ENCODE results near the gene SORCS2. TPM values are rescaled to one million over a fixed set of nuclear protein-coding genes. Genes with fewer than 3 reads are reported as not detected.

SORCS2 gene
- total RNA-seq, 1 donor from 2014 or later = not detected

DNA sequence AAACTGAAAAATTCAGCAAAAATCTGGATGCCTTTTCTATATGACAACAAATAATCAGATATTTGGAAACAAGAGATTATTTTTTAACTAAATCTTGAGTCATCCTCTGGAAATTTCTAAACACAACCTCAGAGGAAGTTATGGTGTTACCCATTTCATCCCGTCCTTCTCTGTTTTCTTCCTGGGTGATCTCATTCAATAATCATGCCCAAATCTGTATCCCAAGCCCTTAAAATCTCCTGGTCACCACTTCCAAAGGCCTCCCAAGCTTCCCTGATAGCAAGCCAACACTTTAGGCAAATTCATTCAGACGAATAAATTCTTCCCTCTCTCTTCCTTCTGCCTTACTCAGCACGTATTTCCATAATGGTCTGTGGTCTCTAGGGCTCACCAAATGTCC lies 9.7 kb upstream of the SORCS2 start:
- no peak for DNase-seq (ENCODE audit: low spot score)
- no peak overlapping the region for H3K27ac Mint-ChIP-seq
- peaks cover 12% of the 10 kb centered on the region for H3K4me1 Mint-ChIP-seq (ENCODE audit: low read depth)
- H3K9me3 Mint-ChIP-seq = peaks cover 14% of the 10 kb centered on the region
- H3K4me3 Mint-ChIP-seq = no peak overlapping the region
- intact Hi-C loops (cut with micrococcal nuclease) = no loop called here
- H3K27me3 Mint-ChIP-seq (ENCODE audit: insufficient read depth) = peaks cover 8% of the 10 kb centered on the region
- peaks cover 4% of the 10 kb centered on the region for H3K36me3 Mint-ChIP-seq (ENCODE audit: low read depth)

DNA sequence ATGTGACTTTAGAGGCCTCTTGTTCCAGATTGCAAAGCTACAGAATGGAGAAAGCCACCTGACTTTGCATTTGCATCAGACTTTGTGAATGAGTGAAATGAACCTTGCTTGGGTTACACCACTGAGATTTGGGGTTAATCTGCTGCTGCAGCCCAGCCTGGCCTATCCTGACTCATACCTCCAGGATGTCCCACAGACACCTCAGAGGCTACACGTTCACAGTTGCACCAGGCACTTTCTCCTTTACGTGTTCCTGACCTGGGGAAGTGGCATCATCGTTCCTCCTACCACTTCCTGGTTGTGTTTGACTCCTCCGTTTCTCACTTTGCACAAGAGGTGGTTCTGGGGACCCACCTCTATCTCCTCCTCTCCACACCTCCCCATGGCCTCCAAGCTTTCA lies 9.2 kb upstream of the SORCS2 start:
- H3K9me3 Mint-ChIP-seq = peaks cover 14% of the 10 kb centered on the region
- intact Hi-C loops (cut with micrococcal nuclease) = no loop called here
- DNase-seq (ENCODE audit: low spot score) = peak; percentile 11

DNA sequence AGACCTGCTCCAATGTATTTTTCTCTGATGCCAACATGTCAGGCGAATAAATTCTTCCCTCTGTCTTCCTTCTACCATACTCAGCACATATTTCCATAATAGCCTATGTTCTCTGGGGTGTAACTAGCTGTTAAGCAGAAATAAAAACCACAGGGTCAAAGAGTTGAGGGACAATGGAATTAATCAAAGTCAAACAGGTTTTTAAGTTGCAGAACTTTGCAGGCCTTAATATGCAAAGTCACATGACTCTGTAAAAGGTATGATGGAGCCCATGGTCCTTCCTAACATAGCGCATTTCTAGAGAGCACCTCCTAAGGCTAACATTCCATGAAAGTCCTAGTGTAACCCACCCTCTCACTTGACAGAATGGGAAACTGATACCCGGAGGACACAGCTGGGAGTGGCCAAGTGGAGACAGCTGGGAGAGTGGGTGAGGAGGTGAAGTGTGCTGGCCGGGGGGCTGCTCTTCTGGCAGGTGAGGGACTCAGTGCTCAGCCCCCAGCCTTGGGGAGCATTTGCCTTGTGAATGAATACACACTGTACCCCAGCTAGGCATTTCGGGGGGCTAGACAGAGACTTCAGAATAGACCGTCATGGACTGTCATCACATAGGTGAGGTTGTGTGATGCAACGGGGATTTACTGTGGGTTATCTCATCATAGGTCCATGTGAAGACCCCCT lies 8.4 kb upstream of the SORCS2 start:
- Mint-ChIP-seq H3K4me1 (ENCODE audit: low read depth) (peaks cover 12% of the 10 kb centered on the region), H3K9me3 (peaks cover 14% of the 10 kb centered on the region), H3K27ac (no peak overlapping the region), H3K27me3 (ENCODE audit: insufficient read depth) (peaks cover 8% of the 10 kb centered on the region), H3K36me3 (ENCODE audit: low read depth) (peaks cover 4% of the 10 kb centered on the region), H3K4me3 (no peak overlapping the region)
- intact Hi-C loops (cut with micrococcal nuclease) = no loop called here
- no peak for DNase-seq (ENCODE audit: low spot score)

More for the DNA sequence above, 9.2 kb upstream of the SORCS2 start:
- peaks cover 4% of the 10 kb centered on the region for H3K36me3 Mint-ChIP-seq (ENCODE audit: low read depth)
- no peak overlapping the region for H3K4me3 Mint-ChIP-seq
- peak overlapping the region; percentile 20 for H3K27ac Mint-ChIP-seq
- H3K4me1 Mint-ChIP-seq (ENCODE audit: low read depth) = peaks cover 12% of the 10 kb centered on the region
- peaks cover 8% of the 10 kb centered on the region for H3K27me3 Mint-ChIP-seq (ENCODE audit: insufficient read depth)

DNA sequence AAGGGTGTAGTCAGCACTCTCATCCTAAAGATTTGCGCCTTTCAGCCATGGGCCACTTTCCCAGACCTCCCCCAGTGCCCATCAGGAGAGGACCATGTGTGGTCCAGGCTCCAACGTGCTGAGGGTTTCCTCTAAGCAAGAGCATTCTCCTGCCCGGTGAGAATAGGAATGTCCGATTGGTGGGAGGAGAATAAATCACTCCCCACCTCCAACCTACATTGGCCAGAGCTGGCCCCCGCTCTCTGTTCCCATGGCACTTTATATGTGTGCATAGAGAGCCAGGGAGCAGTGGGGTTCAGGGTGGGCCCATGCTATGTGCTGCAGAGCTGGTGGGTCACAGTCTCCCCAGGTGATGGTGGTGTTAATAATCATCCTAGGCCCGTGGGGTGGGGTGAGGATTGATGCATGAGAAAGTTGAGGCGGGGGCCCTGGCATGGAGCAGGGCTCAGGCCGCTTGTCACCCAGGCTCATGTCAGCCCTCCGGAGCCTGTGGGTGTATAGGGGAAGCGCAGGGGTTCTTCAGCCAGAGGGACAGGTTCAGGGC lies 6.8 kb upstream of the SORCS2 start:
- intact Hi-C loops (cut with micrococcal nuclease) = no loop called here
- peaks cover 6% of the 10 kb centered on the region for H3K9me3 Mint-ChIP-seq
- H3K27ac Mint-ChIP-seq = no peak overlapping the region
- H3K4me1 Mint-ChIP-seq (ENCODE audit: low read depth) = peaks cover 12% of the 10 kb centered on the region
- H3K27me3 Mint-ChIP-seq (ENCODE audit: insufficient read depth) = peaks cover 16% of the 10 kb centered on the region
- H3K4me3 Mint-ChIP-seq = no peak overlapping the region
- no peak for DNase-seq (ENCODE audit: low spot score)
- peaks cover 3% of the 10 kb centered on the region for H3K36me3 Mint-ChIP-seq (ENCODE audit: low read depth)

DNA sequence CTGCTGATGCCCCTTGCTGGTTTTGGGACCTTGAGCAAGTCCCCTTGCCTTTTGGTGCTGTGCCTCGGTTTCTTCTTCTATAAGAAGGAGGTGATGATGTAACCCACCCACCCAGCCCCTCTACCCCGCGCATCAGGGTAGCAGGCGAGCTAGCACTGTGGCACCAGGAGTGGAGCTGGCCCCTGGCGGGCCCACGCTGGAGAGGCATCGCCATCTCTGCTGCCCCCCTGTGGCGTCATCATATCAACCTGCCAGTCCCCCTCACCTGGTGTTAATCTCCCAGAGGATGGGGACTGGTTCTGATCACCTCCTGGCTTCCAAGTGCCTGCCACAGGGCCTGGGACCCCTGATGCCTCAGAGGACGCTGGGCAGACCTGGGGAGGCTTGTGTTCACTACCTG lies 6.3 kb upstream of the SORCS2 start:
- Mint-ChIP-seq H3K27ac (no peak overlapping the region), H3K36me3 (ENCODE audit: low read depth) (peaks cover 3% of the 10 kb centered on the region)
- intact Hi-C loops (cut with micrococcal nuclease) = no loop called here

DNA sequence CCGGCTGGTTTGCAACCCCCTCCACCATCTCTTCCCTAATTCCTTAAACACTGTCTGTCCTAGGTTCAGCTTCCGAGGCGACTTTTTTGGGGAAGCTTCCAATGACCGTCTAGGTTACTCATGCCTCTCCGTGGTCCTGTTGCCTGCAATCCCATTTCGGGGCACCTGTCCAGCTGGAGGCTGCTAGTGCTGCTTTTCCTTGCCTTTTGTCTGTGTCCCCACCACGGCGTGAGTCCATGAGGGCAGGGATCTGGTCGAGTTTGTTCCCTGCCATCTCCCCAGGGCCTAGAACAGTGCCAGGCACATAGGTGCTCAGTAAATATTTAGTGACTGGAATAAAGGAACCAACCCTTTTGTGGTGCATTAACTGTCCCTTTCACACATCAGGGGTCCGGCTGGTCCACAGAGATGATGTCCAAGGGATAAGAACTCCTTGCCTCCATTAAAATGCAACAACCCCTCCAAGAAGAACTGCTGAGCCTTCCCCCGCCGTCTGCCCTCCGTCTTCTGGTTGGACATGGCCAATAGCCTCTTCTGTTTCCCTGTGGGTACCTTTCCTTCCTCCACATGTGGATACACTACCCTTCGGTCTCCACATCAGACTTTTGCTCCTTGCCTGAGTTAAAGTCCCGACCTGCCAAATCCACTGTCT lies 5.7 kb upstream of the SORCS2 start:
- DNase-seq (ENCODE audit: low spot score) = no peak
- H3K27ac Mint-ChIP-seq = no peak overlapping the region
- peaks cover 18% of the 10 kb centered on the region for H3K27me3 Mint-ChIP-seq (ENCODE audit: insufficient read depth)
- H3K9me3 Mint-ChIP-seq = peaks cover 6% of the 10 kb centered on the region
- peaks cover 3% of the 10 kb centered on the region for H3K36me3 Mint-ChIP-seq (ENCODE audit: low read depth)
- H3K4me1 Mint-ChIP-seq (ENCODE audit: low read depth) = peaks cover 12% of the 10 kb centered on the region
- no peak overlapping the region for H3K4me3 Mint-ChIP-seq
- intact Hi-C loops (cut with micrococcal nuclease) = no loop called here

More for the DNA sequence above, 6.3 kb upstream of the SORCS2 start:
- H3K4me3 Mint-ChIP-seq = no peak overlapping the region
- peaks cover 12% of the 10 kb centered on the region for H3K4me1 Mint-ChIP-seq (ENCODE audit: low read depth)
- peaks cover 6% of the 10 kb centered on the region for H3K9me3 Mint-ChIP-seq
- H3K27me3 Mint-ChIP-seq (ENCODE audit: insufficient read depth) = peaks cover 17% of the 10 kb centered on the region
- no peak for DNase-seq (ENCODE audit: low spot score)

DNA sequence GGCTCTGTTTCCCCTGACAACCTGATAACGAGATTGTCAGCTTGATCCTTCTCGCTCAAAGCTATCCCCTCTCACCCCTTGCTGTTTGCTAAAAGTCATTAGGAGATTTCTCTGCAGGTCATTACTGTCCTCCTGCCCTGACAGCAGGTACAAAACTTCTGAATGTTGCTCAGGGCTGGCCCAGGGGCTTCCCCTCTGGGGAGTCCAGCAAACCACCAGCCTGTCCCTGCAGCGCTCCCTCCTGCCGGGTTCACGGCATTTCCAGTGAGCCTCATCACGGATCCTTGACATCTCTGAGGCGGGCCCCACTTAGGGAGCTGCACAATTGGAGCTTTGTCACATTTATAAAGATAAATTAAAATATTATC lies 5.2 kb upstream of the SORCS2 start:
- DNase-seq (ENCODE audit: low spot score) = no peak
- H3K27ac Mint-ChIP-seq = no peak overlapping the region
- H3K4me1 Mint-ChIP-seq (ENCODE audit: low read depth) = peaks cover 12% of the 10 kb centered on the region
- peaks cover 21% of the 10 kb centered on the region for H3K27me3 Mint-ChIP-seq (ENCODE audit: insufficient read depth)
- H3K9me3 Mint-ChIP-seq = peaks cover 6% of the 10 kb centered on the region
- intact Hi-C loops (cut with micrococcal nuclease) = no loop called here
- H3K4me3 Mint-ChIP-seq = no peak overlapping the region
- peaks cover 3% of the 10 kb centered on the region for H3K36me3 Mint-ChIP-seq (ENCODE audit: low read depth)

DNA sequence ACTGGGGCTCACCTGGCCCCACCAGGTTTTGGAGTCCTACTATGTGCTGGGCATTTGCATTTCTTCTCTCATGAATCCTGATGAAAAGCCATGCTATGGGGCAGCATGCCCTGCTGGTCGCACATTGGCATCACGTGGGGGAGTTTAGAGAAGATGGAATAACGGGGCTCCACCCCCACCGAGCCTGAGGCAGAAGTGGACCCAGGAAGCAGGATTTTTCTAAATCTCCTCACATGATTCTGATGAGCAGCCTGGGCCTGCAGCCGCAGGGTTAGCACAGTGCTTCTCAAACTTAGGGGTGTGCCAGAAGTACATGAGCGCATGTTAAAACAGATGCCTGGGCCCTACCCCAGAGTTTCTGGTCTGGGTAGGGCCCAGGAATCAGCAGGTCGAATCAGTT lies 4.6 kb upstream of the SORCS2 start:
- Mint-ChIP-seq H3K27me3 (ENCODE audit: insufficient read depth) (peaks cover 21% of the 10 kb centered on the region), H3K4me3 (no peak overlapping the region), H3K4me1 (ENCODE audit: low read depth) (peaks cover 11% of the 10 kb centered on the region), H3K9me3 (peaks cover 5% of the 10 kb centered on the region), H3K36me3 (ENCODE audit: low read depth) (peaks cover 3% of the 10 kb centered on the region), H3K27ac (no peak overlapping the region)
- intact Hi-C loops (cut with micrococcal nuclease) = no loop called here
- DNase-seq (ENCODE audit: low spot score) = no peak

DNA sequence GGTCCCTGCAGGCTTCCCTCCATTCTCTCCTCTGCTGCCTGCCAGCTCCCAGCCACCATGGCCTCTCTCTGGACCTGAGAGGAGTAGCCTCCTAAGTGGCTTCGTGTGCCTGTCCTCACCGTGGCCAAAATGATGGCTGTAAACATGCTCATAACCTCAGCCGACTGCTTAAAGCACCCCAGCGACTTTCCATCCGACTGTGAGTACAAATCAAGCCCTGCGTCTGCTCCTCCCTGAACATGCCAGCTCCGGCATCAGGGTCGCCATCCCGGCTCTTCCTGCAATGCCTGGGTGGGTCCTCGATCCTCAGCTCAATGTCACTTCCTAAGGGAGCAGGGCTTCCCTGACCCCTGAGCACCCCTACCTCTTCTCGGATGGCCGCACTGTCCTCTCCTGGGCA lies 3.3 kb upstream of the SORCS2 start:
- Mint-ChIP-seq H3K9me3 (no peaks in the 10 kb centered on the region), H3K4me1 (ENCODE audit: low read depth) (no peaks in the 10 kb centered on the region), H3K4me3 (no peak overlapping the region), H3K27me3 (ENCODE audit: insufficient read depth) (peaks cover 26% of the 10 kb centered on the region), H3K27ac (no peak overlapping the region), H3K36me3 (ENCODE audit: low read depth) (no peaks in the 10 kb centered on the region)
- intact Hi-C loops (cut with micrococcal nuclease) = no loop called here
- DNase-seq (ENCODE audit: low spot score) = no peak

- Mint-ChIP-seq H3K4me1 (ENCODE audit: low read depth) (no peaks in the 10 kb centered on the region), H3K27me3 (ENCODE audit: insufficient read depth) (peaks cover 32% of the 10 kb centered on the region), H3K36me3 (ENCODE audit: low read depth) (no peaks in the 10 kb centered on the region), H3K4me3 (no peak overlapping the region), H3K27ac (no peak overlapping the region), H3K9me3 (no peaks in the 10 kb centered on the region)
- intact Hi-C loops (cut with micrococcal nuclease) = loop anchor here (5.0 to 10.0 kb wide), 4 partner anchors 145 to 798 kb away; no protein-coding TSS in a partner anchor
- no peak for DNase-seq (ENCODE audit: low spot score)
Measured at GRCh38 chr4:7189475-7190277, 2.7 kb upstream of the SORCS2 start.

DNA sequence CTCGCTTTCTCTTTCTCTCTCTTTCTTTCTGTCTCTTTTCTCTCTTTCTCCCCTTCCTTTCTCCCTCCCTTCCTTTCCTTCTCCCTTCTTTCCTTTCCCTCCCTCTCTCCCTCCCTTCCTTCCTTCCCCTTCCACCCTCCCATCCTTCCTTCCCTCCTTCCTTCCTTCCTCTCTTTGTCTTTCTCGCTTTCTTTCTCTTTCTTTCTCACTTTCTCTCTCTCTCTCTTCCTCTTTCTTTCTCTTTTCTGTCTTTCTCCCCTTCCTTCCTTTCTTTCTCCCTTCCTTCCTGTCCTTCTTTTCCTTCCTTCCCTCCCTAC lies 2.1 kb upstream of the SORCS2 start:
- H3K4me3 Mint-ChIP-seq = no peak overlapping the region
- intact Hi-C loops (cut with micrococcal nuclease) = loop anchor here (5.0 to 10.0 kb wide), 4 partner anchors 145 to 797 kb away; no protein-coding TSS in a partner anchor
- no peak for DNase-seq (ENCODE audit: low spot score)
- peaks cover 37% of the 10 kb centered on the region for H3K27me3 Mint-ChIP-seq (ENCODE audit: insufficient read depth)
- H3K9me3 Mint-ChIP-seq = no peaks in the 10 kb centered on the region
- no peaks in the 10 kb centered on the region for H3K4me1 Mint-ChIP-seq (ENCODE audit: low read depth)
- H3K36me3 Mint-ChIP-seq (ENCODE audit: low read depth) = no peaks in the 10 kb centered on the region
- H3K27ac Mint-ChIP-seq = no peak overlapping the region

- H3K36me3 Mint-ChIP-seq (ENCODE audit: low read depth) = no peaks in the 10 kb centered on the region
- peak overlapping the region; percentile 30 for H3K4me3 Mint-ChIP-seq
- no peak for DNase-seq (ENCODE audit: low spot score)
- no peak overlapping the region for H3K27ac Mint-ChIP-seq
- H3K4me1 Mint-ChIP-seq (ENCODE audit: low read depth) = no peaks in the 10 kb centered on the region
- H3K27me3 Mint-ChIP-seq (ENCODE audit: insufficient read depth) = peaks cover 40% of the 10 kb centered on the region
- intact Hi-C loops (cut with micrococcal nuclease) = loop anchor here (5.0 to 10.0 kb wide), 4 partner anchors 144 to 796 kb away; no protein-coding TSS in a partner anchor
- H3K9me3 Mint-ChIP-seq = no peaks in the 10 kb centered on the region
Measured at GRCh38 chr4:7190691-7191545, 1.4 kb upstream of the SORCS2 start.

Data from activated T-helper 1 cell treated with anti-CD3 and anti-CD28 coated beads, Interleukin-12 subunit alpha, Interleukin-12 subunit beta, Interleukin-2, Interleukin-4 antibody, amounts not matched to agents 30 ng/mL and 10 ng/mL and 1 ng/mL, durations not matched to agents 14 hours and 24 hours and 36 hours (primary cell).